Pons (tissue), 1 donor: ENCODE measurements around the gene POLR3GL.

Experiments used
- DNase-seq: peaks from one replicate; pipeline ENCODE4 v3.0.0-alpha.2; 2016; ENCODE audit warnings: low spot score

POLR3GL gene

DNA sequence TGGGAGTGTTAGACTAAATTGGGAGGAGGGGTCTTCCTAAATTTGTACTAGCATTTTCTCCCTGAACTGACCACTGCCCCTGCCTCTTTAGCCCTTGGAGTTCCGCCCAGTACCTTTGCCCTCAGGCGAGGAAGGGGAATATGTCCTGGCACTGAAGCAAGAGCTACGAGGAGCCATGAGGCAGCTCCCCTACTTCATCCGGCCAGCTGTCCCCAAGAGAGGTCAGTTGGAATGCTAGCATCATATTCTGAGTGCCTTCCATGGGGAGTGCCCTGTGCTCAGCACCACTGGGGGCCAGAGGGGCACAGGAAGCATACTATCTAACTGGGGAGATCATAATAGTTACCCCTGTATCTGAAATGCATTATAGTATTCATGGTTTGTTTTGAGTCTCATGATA is 10.7 kb downstream of the POLR3GL start:
- no peak for DNase-seq

DNA sequence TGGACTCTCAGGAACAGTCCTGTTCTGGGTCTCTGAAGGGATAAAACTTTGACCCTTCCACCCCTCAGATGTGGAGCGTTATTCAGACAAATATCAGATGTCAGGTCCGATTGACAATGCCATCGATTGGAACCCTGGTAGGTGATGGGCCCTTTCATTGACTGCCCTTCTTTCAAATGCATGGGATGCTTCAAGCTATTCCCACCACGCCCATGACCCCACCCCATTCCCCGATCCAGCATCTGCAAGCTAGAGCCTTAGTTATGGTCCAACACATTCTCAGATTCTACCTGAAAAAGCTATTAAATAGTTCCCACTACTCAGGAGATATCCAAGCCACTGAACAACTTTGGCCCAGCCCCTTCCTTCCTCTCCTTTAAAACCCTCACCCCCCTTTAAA is 12.5 kb downstream of the POLR3GL start:
- DNase-seq, result no peak

DNA sequence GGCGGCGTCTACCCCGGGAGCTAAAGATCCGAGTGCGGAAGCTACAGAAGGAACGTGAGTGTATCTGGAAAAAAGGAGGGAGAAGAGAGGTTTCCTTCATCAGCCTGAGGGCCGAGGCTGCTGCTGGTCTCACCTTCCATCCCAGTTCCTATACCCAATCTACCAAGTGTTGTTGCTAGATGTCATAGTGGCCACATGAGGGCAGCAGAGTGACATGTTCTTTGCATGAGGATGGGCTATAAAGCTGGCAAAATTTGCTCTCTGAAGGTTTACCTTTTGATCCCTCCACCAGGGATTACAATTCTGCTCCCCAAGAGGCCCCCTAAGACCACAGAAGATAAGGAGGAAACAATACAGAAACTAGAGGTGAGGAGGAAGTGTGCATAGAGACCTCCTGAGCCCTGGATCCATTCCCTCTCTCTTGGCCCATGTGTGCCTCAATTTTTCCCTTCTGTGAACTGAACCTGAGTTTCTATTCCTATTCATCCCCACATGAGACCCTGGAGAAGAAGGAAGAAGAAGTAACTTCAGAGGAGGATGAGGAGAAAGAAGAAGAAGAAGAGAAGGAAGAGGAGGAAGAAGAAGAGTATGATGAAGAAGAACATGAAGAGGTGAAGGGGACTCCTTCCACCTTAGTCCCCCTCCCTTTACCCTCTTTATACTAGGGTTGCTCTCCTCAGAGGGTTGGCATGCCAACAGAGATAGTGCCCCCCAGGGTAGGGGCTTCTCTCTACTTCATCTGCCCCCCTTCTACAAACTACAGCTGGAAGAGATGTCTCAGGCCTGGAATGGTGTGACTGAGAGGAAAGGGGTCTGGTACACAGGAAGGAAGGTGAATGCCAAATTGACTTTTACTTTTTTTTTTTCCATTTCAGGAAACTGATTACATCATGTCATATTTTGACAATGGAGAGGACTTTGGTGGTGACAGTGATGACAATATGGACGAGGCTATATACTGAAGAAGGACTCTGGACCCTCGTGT is 13.3 kb downstream of the POLR3GL start:
- DNase-seq, result peak; percentile 92

DNA sequence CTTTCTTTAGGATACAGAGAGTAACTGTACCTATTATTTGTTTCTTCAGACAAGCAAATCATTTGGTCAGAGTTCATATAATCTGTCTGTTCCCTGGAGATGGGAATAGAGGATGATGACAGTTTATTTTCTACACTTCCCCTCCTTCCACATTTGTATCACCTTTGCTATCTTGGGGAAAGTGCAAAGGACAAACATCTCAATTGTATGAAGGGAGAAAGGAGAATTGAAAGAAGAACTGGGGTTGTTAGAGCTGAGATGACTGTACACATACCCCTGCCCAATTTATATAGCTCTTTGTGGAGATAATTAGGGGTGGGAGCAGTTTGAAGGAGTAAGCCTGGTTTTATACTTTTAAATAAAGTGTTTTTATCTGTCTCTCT is 14.0 kb downstream of the POLR3GL start:
- DNase-seq, result peak; percentile 57

DNA sequence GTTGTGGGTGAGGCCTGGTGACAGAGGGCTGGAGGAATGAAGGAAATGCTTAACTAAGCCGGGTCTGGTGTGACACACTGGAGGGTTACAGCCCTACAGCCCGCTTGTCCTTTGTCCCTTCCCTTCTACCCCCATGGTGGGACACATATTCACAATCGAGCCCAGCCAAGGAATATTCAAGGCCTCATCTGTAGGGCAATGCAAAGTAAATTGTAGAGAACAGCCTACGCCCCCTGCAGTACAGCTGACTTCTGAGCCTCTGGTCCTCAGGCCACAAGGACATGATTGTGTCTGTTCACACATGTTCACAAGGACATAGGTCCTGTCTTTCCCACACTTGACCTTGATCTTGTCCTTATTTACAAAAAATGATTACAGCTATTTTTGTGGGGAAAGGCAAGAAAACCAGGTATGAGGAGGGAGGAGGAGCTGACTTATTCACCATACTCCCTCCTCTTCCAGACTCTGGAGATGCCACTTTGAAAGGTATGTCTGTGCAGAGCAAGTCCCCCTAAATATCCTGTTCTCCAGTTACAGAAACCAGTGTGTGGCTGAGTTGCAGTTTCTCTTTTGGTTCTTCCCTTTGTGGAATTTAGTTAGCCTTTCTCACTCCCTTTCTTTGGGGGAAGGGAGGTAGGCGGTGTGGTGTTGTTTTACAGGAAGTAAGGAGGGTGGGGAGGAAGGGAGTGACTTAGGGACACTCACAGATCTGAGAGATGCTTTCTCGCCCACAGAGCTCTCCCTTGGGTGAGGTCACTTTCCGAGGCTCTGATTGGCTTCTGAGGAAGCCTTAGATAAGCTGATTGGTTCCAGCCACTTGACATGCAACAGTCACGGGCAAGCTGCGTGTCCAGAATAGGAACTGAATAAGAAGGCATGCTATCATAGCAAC is 14.6 kb downstream of the POLR3GL start:
- peak; percentile 100 for DNase-seq

GRCh38 chr1:145979746-145980456 is 15.4 kb downstream of the POLR3GL start:
- peak; percentile 55 for DNase-seq

DNA sequence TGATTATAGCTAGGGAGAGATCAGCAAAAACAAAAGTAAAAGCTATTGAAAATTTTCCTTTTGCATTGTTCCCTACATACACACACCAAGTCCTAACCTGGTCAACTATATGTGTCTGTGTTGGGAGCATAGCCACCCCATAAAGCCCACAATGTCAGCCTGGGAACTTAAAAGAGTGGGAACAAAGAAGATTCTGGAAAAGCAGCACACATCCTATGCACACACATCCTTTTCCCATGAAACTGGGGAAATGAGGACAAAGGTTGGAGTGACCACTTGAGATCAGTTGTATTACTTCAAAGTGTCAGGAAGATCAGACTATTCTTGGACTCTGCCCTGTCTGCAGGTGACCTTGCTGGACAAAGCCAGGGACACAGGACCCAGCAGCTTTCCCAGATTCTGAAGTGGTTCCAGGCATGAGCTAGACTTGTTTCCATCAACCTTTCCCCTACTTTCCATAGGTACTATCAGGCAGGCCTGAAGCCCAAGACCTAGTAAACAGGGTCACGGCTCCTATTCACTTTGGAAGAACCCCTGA is 16.0 kb downstream of the POLR3GL start:
- peak; percentile 25 for DNase-seq

DNA sequence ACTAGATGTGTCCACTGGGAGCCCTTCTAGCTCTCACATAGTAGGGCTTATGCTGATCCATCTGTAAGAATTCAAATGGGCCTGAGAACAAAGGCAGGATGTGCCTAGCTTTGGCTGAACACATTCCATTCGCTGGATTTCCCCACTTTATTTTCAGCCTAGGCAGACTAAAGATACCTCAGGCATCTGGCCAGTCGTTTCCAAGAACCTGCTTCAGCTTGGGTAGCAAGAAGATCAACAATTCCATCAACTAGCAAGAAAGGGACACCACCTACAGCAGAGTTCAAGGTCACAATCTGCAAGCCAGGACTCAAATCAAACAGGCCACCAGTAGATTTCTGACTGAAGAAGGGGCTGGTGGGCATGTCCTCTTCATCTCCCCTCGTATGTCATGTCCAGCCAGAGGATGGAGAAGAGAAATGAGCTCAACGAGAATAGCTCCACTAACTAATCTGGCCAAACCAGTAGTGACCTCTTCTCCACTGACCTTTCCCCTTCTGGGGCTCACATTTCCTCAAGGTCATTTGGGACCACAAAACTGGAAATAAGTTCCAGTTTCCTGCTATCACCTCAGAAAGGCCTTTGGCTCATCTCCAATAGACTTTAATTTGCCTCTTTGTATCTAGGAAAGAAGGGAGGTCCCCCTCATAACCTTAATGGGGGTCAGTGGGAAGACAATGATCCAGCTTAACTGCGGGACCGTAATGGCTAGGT is 17.7 kb downstream of the POLR3GL start:
- no peak for DNase-seq

DNA sequence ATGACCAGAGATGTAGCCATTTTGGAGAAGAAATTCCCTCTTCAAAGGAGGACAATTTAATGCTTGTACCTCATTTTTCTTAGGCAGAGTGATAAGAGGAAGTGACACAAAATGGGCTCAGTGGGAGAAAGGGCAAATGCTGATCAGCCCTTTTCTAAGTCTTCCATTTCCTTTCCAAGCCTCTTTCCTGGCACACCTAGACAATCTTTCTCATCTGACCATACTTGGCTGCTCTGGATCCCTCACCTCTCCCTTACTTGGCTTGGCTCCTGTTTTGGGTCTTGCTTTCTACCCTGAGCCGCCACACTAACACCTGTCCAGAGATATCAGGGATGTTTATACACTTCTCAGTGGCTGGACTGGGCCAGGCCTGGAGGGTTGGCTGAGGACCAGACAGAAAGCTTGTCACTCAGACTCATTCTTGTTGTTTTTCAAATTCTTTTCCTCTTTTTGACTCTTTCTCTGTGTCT is 18.8 kb downstream of the POLR3GL start:
- DNase-seq, result peak; percentile 29

DNA sequence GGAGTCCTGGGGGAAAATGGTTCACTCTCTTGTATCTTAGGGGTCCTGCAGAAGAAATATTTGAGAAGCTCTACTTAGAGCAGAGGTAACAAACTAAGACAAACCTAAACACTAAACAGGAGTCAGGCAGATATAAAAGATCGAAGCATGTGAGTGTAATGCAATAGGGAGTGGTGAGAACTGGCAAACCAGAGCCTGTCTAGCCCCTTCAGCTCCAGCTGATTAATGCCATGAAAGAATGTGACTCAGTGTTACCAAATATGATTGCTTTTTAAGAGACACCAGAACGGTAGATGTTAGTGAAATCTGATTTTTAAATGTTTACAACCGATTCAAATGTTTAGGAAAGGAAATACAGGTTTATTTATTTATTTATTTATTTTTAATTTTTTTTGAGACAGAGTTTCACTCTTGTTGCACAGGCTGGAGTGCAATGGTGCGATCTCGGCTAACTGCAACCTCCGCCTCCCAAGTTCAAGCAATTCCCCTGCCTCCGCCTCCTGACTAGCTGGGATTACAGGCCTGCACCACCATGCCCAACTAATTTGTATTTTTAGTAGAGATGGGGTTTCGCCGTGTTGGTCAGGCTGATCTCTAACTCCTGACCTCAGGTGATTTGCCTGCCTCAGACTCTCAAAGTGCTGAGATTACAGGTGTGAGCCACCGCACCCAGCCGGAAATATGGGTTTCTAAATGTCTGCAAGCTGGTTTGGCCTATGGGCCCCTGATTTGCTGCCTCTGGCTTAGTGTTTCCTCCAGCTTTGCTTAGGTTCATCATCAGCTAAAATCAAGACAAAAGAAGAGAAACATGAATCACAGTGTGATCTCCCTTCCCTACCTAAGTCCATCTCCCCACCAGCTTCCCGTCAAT is 19.7 kb downstream of the POLR3GL start:
- DNase-seq, result no peak

GRCh38 chr1:145985129-145985501 is 20.6 kb downstream of the POLR3GL start:
- DNase-seq, result no peak

- peak; percentile 59 for DNase-seq
Observed at GRCh38 chr1:145985502-145986439, 21.3 kb downstream of the POLR3GL start.

DNA sequence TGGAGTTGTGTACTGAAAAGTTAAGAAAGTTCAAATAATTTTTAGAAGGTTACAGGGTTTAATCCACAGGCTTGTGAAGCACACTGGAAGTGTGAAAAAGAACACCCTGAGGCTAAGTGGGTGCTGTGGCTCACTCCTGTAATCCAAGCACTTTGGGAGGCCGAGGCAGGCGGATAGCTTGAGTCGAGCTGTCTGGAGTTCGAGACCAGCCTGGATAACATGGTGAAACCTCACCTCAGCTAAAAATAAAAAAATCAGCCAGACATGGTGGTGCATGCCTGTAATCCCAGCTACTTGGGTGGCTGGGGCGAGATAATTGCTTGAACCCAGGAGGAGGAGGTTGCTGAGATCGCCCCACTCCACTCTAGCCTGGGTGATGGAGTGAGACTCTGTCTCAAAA is 22.1 kb downstream of the POLR3GL start:
- no peak for DNase-seq

- DNase-seq, result no peak
Observed at GRCh38 chr1:145987926-145988325, 23.4 kb downstream of the POLR3GL start.

DNA sequence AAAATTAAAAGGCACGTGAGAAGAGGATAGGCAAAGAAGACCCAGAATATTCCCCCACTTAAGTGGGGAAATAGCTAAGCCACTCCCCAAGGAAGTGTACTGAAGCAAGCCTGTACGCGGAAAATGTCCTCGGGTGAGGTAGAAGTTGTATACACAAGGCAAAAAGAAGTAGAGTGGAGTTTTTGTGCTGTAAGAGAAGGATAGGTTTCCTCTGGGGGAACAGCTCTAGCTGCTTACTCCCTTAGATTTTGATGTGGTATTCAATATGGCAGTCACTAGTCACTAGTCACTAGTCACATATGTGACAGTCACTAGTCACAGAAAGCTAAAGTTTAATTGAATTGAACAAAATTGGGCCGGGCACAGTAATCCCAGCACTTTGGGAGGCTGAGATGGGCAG is 24.3 kb downstream of the POLR3GL start:
- no peak for DNase-seq

DNA sequence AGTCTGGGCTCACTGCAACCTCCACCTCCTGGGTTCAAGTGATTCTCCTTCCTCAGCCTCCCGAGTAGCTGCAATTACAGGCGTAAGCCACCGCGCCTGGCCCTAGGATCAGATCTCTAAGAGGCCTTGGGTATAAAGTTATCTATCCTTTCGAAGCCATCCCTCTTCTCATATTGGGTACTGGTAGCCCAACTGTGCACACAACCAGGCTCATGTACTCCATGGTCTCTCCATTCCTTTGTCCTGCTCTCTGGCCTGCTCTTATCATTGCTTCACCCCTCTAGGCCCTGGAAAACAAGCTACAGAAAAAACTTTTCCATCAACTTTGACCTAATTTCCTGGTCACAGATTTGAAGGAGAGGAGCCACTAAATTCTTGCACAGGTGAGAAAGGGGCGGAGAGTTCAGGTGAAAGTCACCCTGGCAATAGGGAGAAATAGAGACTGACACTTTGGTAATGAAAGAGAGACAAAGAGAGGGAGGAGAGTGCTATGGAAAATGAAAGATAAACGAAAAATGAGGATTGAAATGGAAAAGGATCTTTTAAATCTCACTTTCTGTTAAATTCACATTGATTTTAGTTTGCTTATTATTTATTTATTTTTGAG is 25.9 kb downstream of the POLR3GL start:
- DNase-seq, result no peak

GRCh38 chr1:145991735-145992412 is 27.4 kb downstream of the POLR3GL start:
- DNase-seq, result no peak

- no peak for DNase-seq
Observed at GRCh38 chr1:145992502-145992936, 28.0 kb downstream of the POLR3GL start.
